H1 (cell line): ENCODE results near the gene PNPLA3. TPM values are rescaled to one million over a fixed set of nuclear protein-coding genes. Genes with fewer than 3 reads are reported as not detected.

Experiments used
- CTCF ChIA-PET: fragments of 300-600 bp; sonication (Branson Sonifier 250); formaldehyde crosslinking; loops from one replicate; lab custom pipeline; 2021; ENCODE audit not compliant: partially characterized antibody; lab: Charles Lee
- POLR2A ChIA-PET: fragments of 300-600 bp; sonication (Branson Sonifier 250); formaldehyde crosslinking; loops from one replicate; lab custom pipeline; 2021; ENCODE audit warnings: inconsistent platforms; ENCODE audit not compliant: partially characterized antibody; lab: Charles Lee
- DNase-seq, 2 experiments: peaks; one replicate each; pipeline versions ENCODE4 v3.0.0 to v3.0.0-alpha.2; 2010 to 2022; ENCODE audit warnings: low spot score in 2 of 2, low read depth in 1 of 2, mixed read lengths in 1 of 2
- FAIRE-seq: peaks from 2 replicates; lab custom pipeline; 2011; peaks lifted over from hg19 to GRCh38; lab: Jason Lieb, UNC
- H2AFZ ChIP-seq: 2 replicates; pipeline ENCODE4 v1.8.1; 2012; ENCODE audit warnings: low read length, inconsistent platforms
- H2AK5ac ChIP-seq: 2 replicates; pipeline ENCODE4 v1.6.1; 2013; ENCODE audit warnings: low read depth, low read length
- H2BK120ac ChIP-seq: replicated peaks from 2 replicates; pipeline ENCODE3; 2013; ENCODE audit warnings: low read depth, low read length, inconsistent platforms
- H2BK12ac ChIP-seq: 2 replicates; pipeline ENCODE4 v1.6.1; 2013; ENCODE audit warnings: low read depth, low read length
- H2BK15ac ChIP-seq: 2 replicates; pipeline ENCODE4 v1.6.1; 2013; ENCODE audit warnings: low read length
- H2BK20ac ChIP-seq: 2 replicates; pipeline ENCODE4 v1.6.1; 2013; ENCODE audit warnings: low read length
- H2BK5ac ChIP-seq: 2 replicates; pipeline ENCODE4 v1.6.1; 2013; ENCODE audit warnings: low read depth, low read length
- H3K14ac ChIP-seq: 2 replicates; pipeline ENCODE4 v1.6.1; 2013; ENCODE audit warnings: inconsistent platforms; ENCODE audit not compliant: insufficient read length
- H3K18ac ChIP-seq: 2 replicates; pipeline ENCODE4 v1.6.1; 2013; ENCODE audit warnings: low read length; ENCODE audit errors: extremely low read depth
- H3K23ac ChIP-seq: 2 replicates; pipeline ENCODE4 v1.6.1; 2013; ENCODE audit warnings: inconsistent platforms; ENCODE audit not compliant: insufficient read length
- H3K23me2 ChIP-seq: 2 replicates; pipeline ENCODE4 v1.6.1; 2013; ENCODE audit warnings: low read depth, low read length
- H3K27ac ChIP-seq: 2 replicates; pipeline ENCODE4 v1.6.1; 2011; ENCODE audit warnings: low read depth, low read length, inconsistent platforms
- H3K27me3 ChIP-seq, 4 experiments: replicated peaks in 1 of 4; 1 replicate in 1 of 4; 2 replicates in 3 of 4; pipeline versions ENCODE4 v1.6.1 to v1.8.1; 2011 to 2013; ENCODE audit warnings: low read length in 3 of 4, mild to moderate bottlenecking in 3 of 4, inconsistent platforms in 2 of 4, mixed read lengths in 2 of 4, moderate library complexity in 1 of 4; ENCODE audit not compliant: control insufficient read depth in 3 of 4, insufficient read depth in 3 of 4; ENCODE audit errors: extremely low read depth in 1 of 4
- H3K36me3 ChIP-seq, 4 experiments: 2 replicates each; pipeline versions ENCODE4 v1.6.1 to v1.8.1; 2011 to 2013; ENCODE audit warnings: mild to moderate bottlenecking in 4 of 4, low read length in 3 of 4, moderate library complexity in 2 of 4, control low read depth in 1 of 4, inconsistent platforms in 1 of 4; ENCODE audit not compliant: insufficient read depth in 4 of 4, control insufficient read depth in 2 of 4
- H3K4ac ChIP-seq: replicated peaks from 2 replicates; pipeline ENCODE3; 2013; ENCODE audit warnings: low read length, low read depth, mixed read lengths, inconsistent platforms; ENCODE audit not compliant: insufficient read length
- H3K4me1 ChIP-seq, 4 experiments: replicated peaks in 1 of 4; 1 replicate in 1 of 4; 2 replicates in 3 of 4; pipeline versions ENCODE4 v1.6.1 to v1.8.1; 2011 to 2013; ENCODE audit warnings: low read length in 3 of 4, inconsistent platforms in 2 of 4, mixed read lengths in 1 of 4; ENCODE audit not compliant: insufficient read depth in 4 of 4, control insufficient read depth in 3 of 4
- H3K4me2 ChIP-seq, 2 experiments: 2 replicates each; pipeline versions ENCODE4 v1.6.1 to v1.8.1; 2011 to 2013; ENCODE audit warnings: low read depth in 2 of 2, low read length in 2 of 2, control low read depth in 1 of 2, inconsistent platforms in 1 of 2, mild to moderate bottlenecking in 1 of 2; ENCODE audit not compliant: insufficient read depth in 1 of 2
- H3K4me3 ChIP-seq, 4 experiments: fragments of 200-600, 300-600 bp in 1 of 4; sonication (generic), shearing (Covaris generic), sonication (Bioruptor Twin) in 1 of 4; 2 replicates each; pipeline versions ENCODE4 v1.5.1 to v1.8.1; 2011 to 2016; ENCODE audit warnings: low read length in 4 of 4, low read depth in 3 of 4, control low read depth in 2 of 4, inconsistent platforms in 2 of 4, mild to moderate bottlenecking in 2 of 4, mixed read lengths in 1 of 4, moderate library complexity in 1 of 4; ENCODE audit not compliant: insufficient read depth in 2 of 4; ENCODE audit errors: extremely low read depth in 1 of 4
- H3K56ac ChIP-seq: replicated peaks from 2 replicates; pipeline ENCODE3; 2013; ENCODE audit warnings: low read depth, mild to moderate bottlenecking, mixed read lengths, low read length, inconsistent platforms; ENCODE audit not compliant: insufficient read length
- H3K79me1 ChIP-seq: 2 replicates; pipeline ENCODE4 v1.6.1; 2013; ENCODE audit warnings: low read depth, low read length, control low read depth
- H3K79me2 ChIP-seq, 2 experiments: 2 replicates each; pipeline versions ENCODE4 v1.6.1 to v1.8.1; 2012 to 2013; ENCODE audit warnings: low read length in 2 of 2, mild to moderate bottlenecking in 2 of 2, inconsistent platforms in 1 of 2; ENCODE audit not compliant: insufficient read depth in 2 of 2, control insufficient read depth in 1 of 2
- H3K9ac ChIP-seq, 4 experiments: replicated peaks in 1 of 4; 1 replicate in 1 of 4; 2 replicates in 3 of 4; pipeline versions ENCODE4 v1.6.1 to v1.8.1; 2011 to 2013; ENCODE audit warnings: low read depth in 3 of 4, low read length in 3 of 4, control low read depth in 2 of 4, mild to moderate bottlenecking in 2 of 4, moderate library complexity in 2 of 4, inconsistent platforms in 1 of 4; ENCODE audit errors: extremely low read depth in 1 of 4
- H3K9me3 ChIP-seq, 2 experiments: 2 replicates each; pipeline versions ENCODE4 v1.6.1 to v1.8.1; 2012 to 2013; ENCODE audit warnings: mild to moderate bottlenecking in 2 of 2, moderate library complexity in 2 of 2, control low read depth in 1 of 2, inconsistent platforms in 1 of 2, low read depth in 1 of 2, low read length in 1 of 2, mixed read lengths in 1 of 2; ENCODE audit not compliant: insufficient read depth in 2 of 2
- H4K20me1 ChIP-seq, 2 experiments: replicated peaks in 1 of 2; 2 replicates each; pipeline versions ENCODE3 to v1.8.1; 2011 to 2013; ENCODE audit warnings: inconsistent platforms in 2 of 2, low read length in 2 of 2, mild to moderate bottlenecking in 1 of 2; ENCODE audit not compliant: insufficient read depth in 2 of 2, control insufficient read depth in 1 of 2
- H4K5ac ChIP-seq: 2 replicates; pipeline ENCODE4 v1.6.1; 2013; ENCODE audit warnings: low read length, low read depth, mixed read lengths, inconsistent platforms; ENCODE audit not compliant: insufficient read length
- H4K8ac ChIP-seq: 2 replicates; pipeline ENCODE4 v1.8.0; 2013; ENCODE audit warnings: mild to moderate bottlenecking, moderate library complexity, low read length, inconsistent platforms; ENCODE audit not compliant: insufficient read depth; ENCODE audit errors: extremely low read depth
- H4K91ac ChIP-seq: replicated peaks from 2 replicates; pipeline ENCODE3; 2013; ENCODE audit warnings: low read length, mixed read lengths, inconsistent platforms; ENCODE audit not compliant: insufficient read length
- CTBP2 ChIP-seq: IDR thresholded peaks from 2 replicates; pipeline ENCODE4 v1.7.0; 2011; ENCODE audit warnings: borderline replicate concordance, mild to moderate bottlenecking, moderate library complexity, mixed read lengths, low read length; ENCODE audit not compliant: insufficient read depth, insufficient read length
- FOSL1 ChIP-seq: IDR thresholded peaks from 2 replicates; pipeline ENCODE4 v1.6.1; 2011; ENCODE audit warnings: mild to moderate bottlenecking, low read depth, low read length, moderate library complexity; ENCODE audit not compliant: insufficient read depth
- KDM4A ChIP-seq: IDR thresholded peaks from one replicate; pipeline ENCODE4 v1.7.1; 2012; ENCODE audit warnings: low read depth, mild to moderate bottlenecking, moderate library complexity, low read length, inconsistent platforms; ENCODE audit not compliant: severe bottlenecking
- NANOG ChIP-seq: IDR thresholded peaks from 2 replicates; pipeline ENCODE4 v1.6.1; 2011; ENCODE audit warnings: low read length, low read depth, mild to moderate bottlenecking, inconsistent platforms; ENCODE audit not compliant: insufficient read depth, poor library complexity, severe bottlenecking
- PHF8 ChIP-seq: fragments of 200-600 bp; sonication (generic); conservative IDR thresholded peaks from 2 replicates; pipeline ENCODE4 v1.7.1; 2012; ENCODE audit warnings: low read depth, mild to moderate bottlenecking, inconsistent platforms, low read length, moderate library complexity
- POLR2AphosphoS5 ChIP-seq: IDR thresholded peaks from 2 replicates; pipeline ENCODE4 v1.6.1; 2011; ENCODE audit warnings: low read depth, low read length
- POU5F1 ChIP-seq: IDR thresholded peaks from 2 replicates; pipeline ENCODE4 v1.6.1; 2011; ENCODE audit warnings: low read depth, mild to moderate bottlenecking, low read length, moderate library complexity
- RFX5 ChIP-seq: IDR thresholded peaks from 2 replicates; pipeline ENCODE4 v1.6.1; 2011; ENCODE audit warnings: low read depth, low read length, improper control_type of control experiment, borderline replicate concordance
- RXRA ChIP-seq: IDR thresholded peaks from 2 replicates; pipeline ENCODE4 v1.6.1; 2011; ENCODE audit warnings: low read depth, mild to moderate bottlenecking, low read length, moderate library complexity; ENCODE audit not compliant: insufficient read depth
- SP2 ChIP-seq: IDR thresholded peaks from 2 replicates; pipeline ENCODE4 v1.6.1; 2012; ENCODE audit warnings: mild to moderate bottlenecking, low read length, inconsistent platforms
- SP4 ChIP-seq: IDR thresholded peaks from 2 replicates; pipeline ENCODE4 v1.6.1; 2012; ENCODE audit warnings: low read length, inconsistent platforms
- SUZ12 ChIP-seq: fragments of 200-600 bp; sonication (generic); IDR thresholded peaks from 2 replicates; pipeline ENCODE4 v1.6.1; 2012; ENCODE audit warnings: mild to moderate bottlenecking, inconsistent platforms, low read length, moderate library complexity, mixed read lengths
- TCF12 ChIP-seq: IDR thresholded peaks from 2 replicates; pipeline ENCODE4 v1.6.1; 2011; ENCODE audit warnings: low read depth, mild to moderate bottlenecking, low read length
- WGBS, 2 experiments: shearing (Covaris generic) in 1 of 2; methylation state at CpG; one replicate each; pipeline versions ENCODE4 v1.1.6 to v1.1.7; 2013 to 2015; ENCODE audit warnings: low lambda C conversion rate in 2 of 2, mixed read lengths in 2 of 2, inconsistent platforms in 1 of 2, low coverage in 1 of 2, missing lambda C conversion rate in 1 of 2; ENCODE audit not compliant: insufficient replicate concordance in 2 of 2, insufficient coverage in 1 of 2, insufficient read length in 1 of 2; ENCODE audit errors: extremely low coverage in 1 of 2, missing lambda C conversion rate in 1 of 2; 5-methylcytosine and 5-hydroxymethylcytosine counted together
- polyA plus RNA-seq, 7 experiments: library from polyadenylated mRNA; depleted of rRNA in 3 of 7; stranded (reverse) in 5 of 7; unstranded in 2 of 7; fragments of >200 nt in 5 of 7; fragments of 200-250 nt in 2 of 7; gene quantifications; 1 replicate in 5 of 7; 2 replicates in 1 of 7; 4 replicates in 1 of 7; pipeline versions ENCODE4 v1.2.1 to v1.2.3, GENCODE V29; 2011 to 2013; ENCODE audit warnings: missing spikeins in 2 of 7, mixed read lengths in 2 of 7
- total RNA-seq: library from RNA; stranded (reverse); fragmentation: NEBNext Ultra II Directional; extraction: Animal tissue kit (Norgen Biotek cat#: 25700); gene quantifications from 2 replicates; pipeline ENCODE4 v1.2.1, GENCODE V29; 2021

Gene PNPLA3
- total and polyA plus RNA-seq, 2 of the 8 experiments (the other 6 are each of a cell fraction or from before 2014, with no cell fraction given) = 17.5 to 23.4 TPM

DNA sequence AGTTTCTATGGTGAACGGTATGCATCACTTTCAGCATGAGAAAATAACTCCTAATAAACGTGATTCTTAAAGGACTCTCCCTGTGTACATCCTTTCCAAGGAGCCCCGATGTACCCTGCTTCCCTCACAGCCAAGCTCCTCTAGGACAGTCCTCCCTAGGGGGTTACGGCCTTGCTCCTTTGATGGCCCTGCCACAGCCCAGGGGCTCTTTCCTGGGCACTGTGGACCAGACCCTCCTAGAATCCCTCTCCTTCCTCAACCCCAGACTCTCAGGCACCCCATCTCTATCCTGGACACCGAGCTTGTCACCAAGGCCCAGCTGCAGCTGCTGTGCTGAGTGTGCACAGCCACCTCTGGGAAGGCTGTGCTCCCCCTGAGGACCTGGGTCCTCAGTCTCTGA is 27.8 kb downstream of the PNPLA3 start:
- peaks cover 0 to 10% (median 2%) of the 10 kb centered on the region in 4 experiments; a peak in 5 of 7 replicates for H3K4me1 ChIP-seq
- H3K18ac ChIP-seq = no peak overlapping the region
- no peak overlapping the region for H2BK5ac ChIP-seq
- H4K91ac ChIP-seq = no peak overlapping the region
- no peak for TF ChIP-seq KDM4A
- TF ChIP-seq NANOG = no peak
- TF ChIP-seq SUZ12 = no peak
- no peak for TF ChIP-seq POU5F1
- TF ChIP-seq CTBP2 = no peak
- no peak for TF ChIP-seq RFX5
- TF ChIP-seq FOSL1 = no peak
- TF ChIP-seq RXRA = no peak
- no peak for TF ChIP-seq SP4
- TF ChIP-seq TCF12 = no peak
- TF ChIP-seq POLR2AphosphoS5 = no peak
- no peak for TF ChIP-seq PHF8
- no peak for TF ChIP-seq SP2
- H2BK120ac ChIP-seq = no peak overlapping the region
- no peak overlapping the region for H2BK20ac ChIP-seq
- H2AK5ac ChIP-seq = no peak overlapping the region
- H3K23ac ChIP-seq = no peak overlapping the region
- H2BK15ac ChIP-seq = no peak overlapping the region
- no peak overlapping the region for H3K27ac ChIP-seq
- peaks cover 3% of the 10 kb centered on the region; the same call in 1 of the 2 replicates for H3K79me1 ChIP-seq
- DNase-seq = no peak
- H3K4ac ChIP-seq = no peak overlapping the region
- no peak overlapping the region for H4K5ac ChIP-seq
- no peak overlapping the region; a peak in 1 of 7 replicates for H3K9ac ChIP-seq
- ChIA-PET CTCF (interaction anchor here (0.7 to 2.0 kb wide), 6 partner anchors 10 to 135 kb away, joined by 3 to 7 read pairs (median 3); no protein-coding TSS in a partner anchor), POLR2A (interaction anchor here (1.3 kb wide), 1 partner anchor 15 kb away, joined by 3 read pairs; no protein-coding TSS in a partner anchor)
- peaks cover 13% of the 10 kb centered on the region; the same call in 1 of the 2 replicates for H3K23me2 ChIP-seq
- peaks cover under 1 to 6% of the 10 kb centered on the region in 2 experiments; a peak in 3 of 4 replicates for H3K79me2 ChIP-seq
- H4K20me1 ChIP-seq = peaks cover 0 to 5% of the 10 kb centered on the region in 2 experiments
- H2BK12ac ChIP-seq = no peak overlapping the region
- no peaks in the 10 kb centered on the region for H3K9me3 ChIP-seq
- H3K4me3 ChIP-seq = no peak overlapping the region
- H3K4me2 ChIP-seq = no peak overlapping the region
- H3K36me3 ChIP-seq = peaks cover 0 to 2% (median 0%) of the 10 kb centered on the region in 4 experiments; a peak in 3 of 8 replicates
- no peak overlapping the region for H3K14ac ChIP-seq
- no peaks in the 10 kb centered on the region for H3K27me3 ChIP-seq
- H3K56ac ChIP-seq = no peak overlapping the region
- 85% methylated on average over 5 of the region's 5 CpGs; no CpG with 5 or more reads in 1 of the 2 experiments for WGBS, 2 experiments
- FAIRE-seq = no peak
- H2AFZ ChIP-seq = no peak overlapping the region
- peak overlapping the region; percentile 53; the same call in 1 of the 2 replicates for H4K8ac ChIP-seq
